Ramos (cell line): ENCODE measurements around the gene SLC22A15.
"Not testable (repeated sequence)": the region's sequence is repeated elsewhere in the genome, so short reads cannot be mapped to it uniquely, and the experiment has no call there.

ENCODE experiments used
- in situ Hi-C: fragments of 300-500 bp; cut with MboI; formaldehyde crosslinking; loops from one replicate; pipeline ENCODE4 v1.14.3; 2022; ENCODE audit warnings: low sequenced_read_pairs; ENCODE audit not compliant: unreplicated experiment

The SLC22A15 gene

DNA sequence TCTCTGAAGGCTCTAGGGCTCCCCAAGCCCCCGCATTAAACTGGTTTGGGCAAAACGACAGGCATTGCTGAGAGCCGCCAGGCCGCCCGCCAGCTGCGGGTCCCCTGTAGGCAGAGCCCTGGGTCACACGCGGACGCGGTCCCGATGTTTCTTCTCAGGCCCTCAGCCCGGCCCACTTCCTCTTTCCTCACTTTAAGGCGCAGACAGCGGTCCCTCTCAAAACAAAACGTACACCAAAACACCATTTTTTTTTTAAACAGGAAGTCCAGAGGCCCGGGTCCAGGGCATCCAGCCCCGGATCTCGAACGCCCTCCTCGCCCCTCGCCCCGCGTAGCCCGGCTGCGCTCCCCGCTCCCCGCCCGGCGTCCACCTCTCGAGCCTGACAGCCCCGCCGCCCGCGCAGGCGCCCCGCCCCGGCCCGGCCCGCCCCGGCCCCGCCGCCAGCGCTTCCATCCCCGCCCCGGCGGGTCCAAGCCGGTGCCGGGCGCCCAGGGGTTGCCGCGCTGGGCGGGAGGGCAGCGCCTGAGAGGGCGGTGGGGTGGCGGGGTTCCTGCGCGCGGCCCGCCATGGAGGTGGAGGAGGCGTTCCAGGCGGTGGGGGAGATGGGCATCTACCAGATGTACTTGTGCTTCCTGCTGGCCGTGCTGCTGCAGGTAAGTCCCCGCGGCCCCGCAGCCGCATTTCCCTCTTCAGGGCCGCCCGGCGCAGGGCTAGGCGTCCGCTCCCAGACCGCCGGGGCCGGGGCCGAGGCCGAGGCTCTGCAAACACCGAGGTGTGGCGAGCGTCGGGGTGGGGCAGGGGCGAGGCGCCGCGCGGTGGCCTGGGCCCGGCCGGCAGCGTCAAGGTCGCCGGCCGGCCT, at the start of gene SLC22A15:
Gene SLC22A15, plus strand, starts transcription at position 452 of the 859 bp plus-strand sequence. Its CDS starts 115 bp downstream, at position 567.
- in situ Hi-C loops = no loop called here

DNA sequence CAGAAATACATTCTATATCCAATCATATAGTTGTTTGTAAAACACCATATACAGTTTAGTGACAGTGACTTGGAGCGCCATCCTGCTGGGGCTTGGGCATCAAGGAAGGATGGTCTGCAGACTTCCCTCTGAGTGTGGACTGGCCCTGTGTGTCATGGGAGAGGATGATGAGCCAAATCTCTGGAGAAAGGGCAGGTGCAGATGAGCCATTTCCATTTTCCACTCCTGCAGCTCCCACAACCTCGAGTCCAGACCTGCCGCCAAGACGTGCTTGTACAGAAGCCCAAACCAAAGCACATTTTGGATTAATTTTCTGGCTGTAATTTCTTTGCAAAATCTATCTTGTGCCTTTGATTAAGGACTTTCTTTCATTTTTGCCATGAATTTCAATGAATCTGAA, 48.3 kb upstream of the SLC22A15 start:
- in situ Hi-C loops = no loop called here

DNA sequence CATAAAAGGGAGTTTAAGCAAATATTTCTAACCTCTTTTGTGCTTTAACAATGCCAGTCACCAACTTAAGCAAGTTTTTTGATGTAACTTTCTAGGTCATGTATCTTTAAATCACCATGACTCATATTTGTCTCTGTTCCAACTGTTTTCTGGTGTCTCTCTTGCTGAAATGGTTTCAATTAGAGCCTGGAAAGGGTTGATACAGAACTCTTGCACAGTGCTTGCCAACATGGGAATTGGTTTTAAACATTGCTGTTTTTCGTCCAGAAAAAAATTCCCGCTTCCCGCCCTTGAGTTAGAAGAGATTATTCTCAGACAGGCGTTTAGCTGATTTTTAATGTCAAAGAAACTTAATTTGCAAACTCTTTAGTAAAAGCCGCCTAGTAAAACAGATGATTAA, 46.4 kb upstream of the SLC22A15 start:
- in situ Hi-C loops = no loop called here

- in situ Hi-C loops = no loop called here
Measured at GRCh38 chr1:115933625-115934024, 42.7 kb upstream of the SLC22A15 start.

DNA sequence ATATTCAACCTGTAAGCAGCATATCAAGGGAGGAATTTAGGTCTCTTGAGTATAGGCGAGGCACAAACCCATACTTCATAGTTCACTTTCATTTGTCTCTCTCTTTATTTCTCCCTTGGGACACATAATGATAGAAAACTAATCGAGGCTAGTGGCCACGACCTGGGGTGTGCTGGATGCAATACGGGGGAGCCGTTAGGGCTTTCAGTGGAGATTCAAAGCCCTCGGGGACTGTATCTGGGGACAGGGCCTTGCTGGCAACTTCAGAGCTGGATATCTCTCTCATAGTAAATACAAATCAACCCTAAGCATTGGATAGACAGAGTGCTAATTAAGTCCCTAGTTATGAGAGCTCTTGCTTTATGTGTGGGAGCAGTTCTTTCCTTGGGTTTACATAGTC, 36.9 kb upstream of the SLC22A15 start:
- in situ Hi-C loops = no loop called here

DNA sequence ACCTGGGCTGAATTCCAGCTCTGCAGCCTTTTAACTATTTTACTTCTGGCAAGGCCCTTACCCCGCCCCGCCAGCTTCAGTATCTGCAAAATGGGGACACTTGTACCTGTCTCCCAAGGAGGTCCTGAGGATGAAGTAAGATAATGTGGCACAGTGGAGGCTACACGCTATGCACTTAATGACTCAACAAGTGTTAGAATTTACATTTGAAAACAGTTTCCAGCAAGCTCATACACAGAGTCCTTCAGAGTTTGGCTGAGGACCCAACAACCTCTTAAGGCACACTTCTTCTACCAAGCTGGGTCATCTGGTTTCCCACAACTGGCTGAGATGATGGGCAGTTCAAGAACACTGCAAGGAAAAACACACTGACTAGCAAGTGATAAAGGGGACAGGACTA, 30.2 kb upstream of the SLC22A15 start:
- in situ Hi-C loops = no loop called here

GRCh38 chr1:115949156-115949555, 27.2 kb upstream of the SLC22A15 start:
- in situ Hi-C loops = no loop called here

DNA sequence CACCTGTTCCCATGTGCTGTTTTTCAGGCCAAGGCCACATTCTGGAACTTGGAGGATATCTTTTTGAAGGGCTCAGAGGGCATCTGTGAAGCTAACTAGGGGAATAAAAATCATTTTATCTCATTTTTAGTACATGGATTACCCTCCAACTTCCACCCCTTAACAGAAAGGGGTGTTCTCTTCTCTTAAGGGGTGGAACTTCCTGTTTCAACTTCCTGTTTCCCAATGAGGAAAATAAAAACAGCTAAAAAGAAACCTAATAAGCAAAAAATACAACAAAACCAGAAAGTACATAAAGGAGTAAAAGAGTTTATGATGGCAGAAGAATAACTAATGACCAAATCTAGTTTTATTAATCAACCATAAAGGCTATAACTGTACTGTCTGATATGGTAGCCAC, 24.8 kb upstream of the SLC22A15 start:
- in situ Hi-C loops = no loop called here

DNA sequence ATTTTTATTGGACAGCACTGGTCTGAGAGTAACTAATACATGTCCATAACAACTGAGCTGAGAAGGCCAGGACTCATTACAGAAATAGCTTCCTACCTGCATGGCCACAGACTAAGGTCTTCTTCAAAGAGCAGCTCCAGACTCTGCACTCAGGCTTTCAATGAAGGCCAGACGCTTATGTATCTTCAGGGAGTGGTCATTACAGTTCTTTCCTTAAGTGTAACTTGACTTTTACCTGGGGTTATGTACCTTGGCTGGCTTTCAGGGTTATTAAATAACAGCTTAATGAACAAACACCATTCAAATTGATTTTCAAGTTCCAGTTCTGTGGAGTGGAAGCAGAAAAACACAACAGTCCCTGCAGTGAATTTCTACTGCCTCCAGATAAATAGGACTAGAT, 23.8 kb upstream of the SLC22A15 start:
- in situ Hi-C loops = no loop called here

GRCh38 chr1:115953180-115953579, 23.1 kb upstream of the SLC22A15 start:
- in situ Hi-C loops = no loop called here

DNA sequence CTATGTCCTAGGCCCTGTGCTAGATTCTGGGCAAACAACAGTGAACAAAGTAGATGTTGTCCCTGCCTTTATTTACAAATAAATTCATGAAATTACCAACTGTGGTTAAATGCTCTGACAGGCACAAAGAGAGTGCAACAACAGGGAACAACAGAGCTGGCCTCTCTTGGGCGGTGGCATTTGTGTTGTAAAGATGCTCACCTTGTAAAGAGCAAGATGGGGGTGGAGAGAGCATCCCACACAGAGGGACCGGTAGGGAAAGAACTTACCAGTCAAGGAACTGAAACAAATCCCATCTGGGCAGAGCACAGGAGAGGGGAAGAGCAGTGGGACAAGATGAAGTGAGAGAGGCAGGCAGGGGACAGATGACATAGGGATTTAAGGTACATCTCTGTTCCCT, 21.6 kb upstream of the SLC22A15 start:
- in situ Hi-C loops = no loop called here

DNA sequence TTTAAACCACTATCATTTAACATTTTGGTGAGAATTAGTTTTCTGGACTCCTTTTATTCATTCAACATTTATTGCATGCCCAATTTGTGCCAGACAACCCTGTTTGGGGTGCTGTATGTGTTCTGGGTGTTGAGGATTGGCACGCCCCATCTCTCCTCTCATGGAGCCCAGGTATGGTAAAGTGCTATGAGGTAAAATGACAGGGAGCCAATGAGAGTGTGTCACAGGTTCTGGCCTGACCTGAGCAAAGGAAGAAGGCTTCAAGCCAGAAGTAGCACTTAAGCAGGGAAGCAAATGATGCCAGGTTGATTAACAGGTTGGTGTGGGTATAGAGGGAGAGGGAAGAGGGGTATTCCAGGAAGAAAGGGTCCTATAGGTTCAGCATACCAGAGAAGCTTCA, 21.1 kb upstream of the SLC22A15 start:
- in situ Hi-C loops = no loop called here

DNA sequence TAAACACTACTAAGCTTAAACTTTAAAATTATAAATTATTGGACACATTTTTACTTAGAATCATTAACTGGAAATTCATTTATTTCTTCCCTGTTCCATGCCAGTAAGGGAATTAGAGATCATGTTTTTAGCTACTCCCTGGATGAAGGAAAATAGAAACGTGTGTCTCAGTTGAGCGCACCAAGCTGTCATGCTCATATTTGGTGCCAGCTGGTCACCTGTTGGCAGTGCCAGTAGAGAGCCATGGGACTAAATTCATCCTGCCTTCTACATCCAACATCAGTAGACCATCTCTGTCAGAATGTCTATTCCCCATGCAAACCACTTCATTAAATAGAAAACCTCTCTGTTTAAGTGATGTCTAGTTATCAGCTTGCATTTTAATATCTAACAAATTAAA, 17.4 kb upstream of the SLC22A15 start:
- in situ Hi-C loops = no loop called here

- in situ Hi-C loops = no loop called here
Measured at GRCh38 chr1:115969509-115969908, 6.8 kb upstream of the SLC22A15 start.

DNA sequence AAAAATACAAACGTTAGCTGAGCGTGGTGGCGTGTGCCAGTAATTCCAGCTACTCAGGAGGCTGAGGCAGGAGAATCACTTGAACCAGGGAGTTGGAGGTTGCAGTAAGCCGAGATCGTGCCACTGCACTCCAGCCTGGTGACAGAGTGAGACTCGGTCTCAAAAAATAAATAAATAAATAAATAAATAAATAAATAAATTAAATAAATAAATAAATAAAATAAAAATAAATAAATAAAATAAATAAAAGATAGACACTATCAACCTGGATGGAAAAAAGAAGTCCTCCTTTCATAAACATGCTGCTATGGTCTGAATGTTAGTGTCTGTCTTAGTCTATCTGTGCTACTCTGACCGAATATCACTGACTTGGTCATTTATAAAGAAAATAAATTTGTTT, 4.5 kb upstream of the SLC22A15 start:
- in situ Hi-C loops = not testable (repeated sequence)

- in situ Hi-C loops = no loop called here
Measured at GRCh38 chr1:115973154-115973553, 3.2 kb upstream of the SLC22A15 start.

GRCh38 chr1:115975569-115976061, 698 bp upstream of the SLC22A15 start:
- in situ Hi-C loops = no loop called here

DNA sequence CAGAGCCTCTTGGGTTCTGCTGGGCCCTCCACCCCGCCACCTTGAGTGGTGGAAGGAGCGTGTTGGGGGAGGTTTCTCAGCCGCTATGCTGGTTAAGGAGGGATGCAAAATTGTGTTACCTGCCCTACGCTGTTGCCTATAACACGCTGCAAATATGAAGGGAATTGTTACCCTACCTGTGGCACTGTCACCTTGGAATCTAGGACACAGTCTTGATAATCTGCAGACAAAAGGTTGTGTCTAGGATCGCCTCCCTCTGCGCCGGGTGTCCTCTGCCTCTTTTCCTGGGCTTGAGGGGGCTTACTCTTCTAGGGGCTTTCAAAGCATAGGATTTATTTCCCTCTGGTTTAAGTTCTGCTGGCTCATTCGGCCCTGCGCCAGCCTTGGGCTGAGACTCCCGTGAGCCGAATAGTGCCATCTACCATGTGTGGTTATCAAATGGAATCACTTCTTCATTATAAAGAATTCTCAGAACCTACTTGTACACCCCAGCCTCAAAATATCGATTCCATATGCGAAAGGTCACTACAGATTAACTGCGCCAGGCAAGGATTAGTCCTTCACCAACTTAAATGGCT, 697 bp downstream of the SLC22A15 start:
- in situ Hi-C loops = no loop called here

GRCh38 chr1:115977499-115978258, 1.4 kb downstream of the SLC22A15 start:
- in situ Hi-C loops = no loop called here

DNA sequence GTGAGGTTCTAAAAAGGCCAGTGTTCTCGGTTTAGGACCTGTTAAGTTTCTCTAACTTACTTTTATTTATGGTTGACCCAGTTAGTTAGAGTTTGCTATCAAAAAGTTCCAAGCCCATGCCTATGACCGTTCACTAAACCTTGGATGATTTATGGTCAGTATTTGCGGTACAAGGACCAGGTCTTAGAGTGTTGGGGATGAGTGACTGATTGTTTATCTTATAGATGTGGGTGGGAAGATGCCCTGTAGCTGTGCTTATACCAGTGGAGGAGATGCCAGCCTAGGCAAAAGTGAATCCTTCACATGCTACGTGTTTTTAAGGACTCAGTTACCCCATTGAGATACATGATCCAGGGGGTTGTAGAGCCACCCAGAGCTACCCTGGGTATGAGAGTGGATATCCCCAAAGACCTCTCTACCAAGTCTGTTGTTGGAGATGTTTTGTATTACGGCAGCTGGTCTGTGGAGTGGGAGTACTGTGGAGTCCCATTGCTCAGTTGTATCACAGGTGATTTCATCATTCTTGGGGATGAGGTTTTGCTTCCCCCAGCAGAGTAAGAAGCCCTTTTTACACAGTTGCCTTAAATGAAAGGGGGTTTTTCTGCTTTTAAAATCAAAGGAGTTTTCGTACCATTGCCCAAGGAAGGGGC, 2.1 kb downstream of the SLC22A15 start:
- in situ Hi-C loops = no loop called here
